ENCODE data around the gene SLC25A18.
A peak's percentile ranks its signal among the peaks of the same experiment; 100 is the strongest.

SLC25A18 gene

GRCh38 chr22:17628406-17629172, 65.3 kb downstream of the SLC25A18 start, which contains the start of gene ATP6V1E1:
Gene ATP6V1E1 (minus strand): TSS chr22:17628749. CDS start chr22:17628635, 114 bp downstream.
- under 1% methylated on average over 30 of the region's 45 CpGs for WGBS (ENCODE audit: insufficient coverage)
- Histone ChIP-seq H3K9me3 (ENCODE audit: control extremely low read depth in 1 of 5, control insufficient read depth in 4 of 5, insufficient read depth in 2 of 5, low read depth in 1 of 5, low read length in 4 of 5) (no peaks in the 10 kb centered on the region), H3K4me3 (ENCODE audit: control insufficient read depth in 1 of 7, extremely low read depth in 1 of 7, insufficient read depth in 4 of 7, low read depth in 2 of 7, low read length in 6 of 7) (peak within 1 kb of the TSS; percentile 94 to 100 (median 99)), H3K27me3 (replicated peaks in 2 of 5; ENCODE audit: control insufficient read depth in 4 of 5, insufficient read depth in 5 of 5, low read length in 4 of 5) (no peaks in the 10 kb centered on the region), H3K27ac (ENCODE audit: insufficient read depth in 1 of 2, low read depth in 1 of 2, low read length in 2 of 2, poor library complexity in 1 of 2, severe bottlenecking in 2 of 2) (peak within 1 kb of the TSS; percentile 95 to 96), H3K4me1 (ENCODE audit: control extremely low read depth in 1 of 4, control insufficient read depth in 4 of 4, insufficient read depth in 4 of 4, low read length in 3 of 4) (peaks cover 11 to 18% (median 15%) of the 10 kb centered on the region in 4 experiments), H3K36me3 (ENCODE audit: control insufficient read depth in 4 of 4, insufficient read depth in 4 of 4, low read length in 3 of 4) (peaks cover 2 to 3% (median 3%) of the 10 kb centered on the region in 4 experiments)
- ChIA-PET POLR2A (interaction anchor here (0.6 to 1.0 kb wide), 2 partner anchors 11 to 14 kb away, joined by 4 to 6 read pairs; no protein-coding TSS in a partner anchor), CTCF (no interaction called here)
- peak; percentile 96 to 97 (median 96) for DNase-seq

DNA sequence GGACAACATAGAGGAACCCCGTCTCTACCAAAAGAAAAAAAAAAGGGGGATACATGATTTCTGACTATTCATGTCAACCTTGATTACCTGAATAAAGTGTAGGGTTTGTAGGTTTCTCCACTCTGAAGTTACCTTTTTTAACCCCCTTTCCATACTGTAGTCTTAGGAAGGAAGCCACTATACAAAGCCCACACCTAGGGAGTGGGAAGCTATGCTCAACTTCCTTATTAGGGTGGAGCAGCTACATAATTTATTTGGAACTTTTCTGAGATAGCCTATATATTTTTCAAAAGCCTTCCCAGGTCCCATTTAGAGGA, 65.8 kb downstream of the SLC25A18 start:
- no peak for DNase-seq
- CTCF ChIA-PET: interaction anchor here (0.7 kb wide), 1 partner anchor 70 kb away, joined by 3 read pairs; no protein-coding TSS in a partner anchor
- Histone ChIP-seq H3K9me3 (ENCODE audit: control extremely low read depth in 1 of 5, control insufficient read depth in 4 of 5, insufficient read depth in 2 of 5, low read depth in 1 of 5, low read length in 4 of 5) (no peaks in the 10 kb centered on the region), H3K4me3 (ENCODE audit: control insufficient read depth in 1 of 7, extremely low read depth in 1 of 7, insufficient read depth in 4 of 7, low read depth in 2 of 7, low read length in 6 of 7) (peak overlapping the region; percentile 94 to 100 (median 99)), H3K36me3 (ENCODE audit: control insufficient read depth in 4 of 4, insufficient read depth in 4 of 4, low read length in 3 of 4) (peaks cover 0 to 3% (median 3%) of the 10 kb centered on the region in 4 experiments), H3K27ac (ENCODE audit: insufficient read depth in 1 of 2, low read depth in 1 of 2, low read length in 2 of 2, poor library complexity in 1 of 2, severe bottlenecking in 2 of 2) (peak overlapping the region; percentile 95 to 96), H3K4me1 (ENCODE audit: control extremely low read depth in 1 of 4, control insufficient read depth in 4 of 4, insufficient read depth in 4 of 4, low read length in 3 of 4) (peaks cover 11 to 18% (median 15%) of the 10 kb centered on the region in 4 experiments), H3K27me3 (replicated peaks in 2 of 5; ENCODE audit: control insufficient read depth in 4 of 5, insufficient read depth in 5 of 5, low read length in 4 of 5) (no peaks in the 10 kb centered on the region)
- POLR2A ChIA-PET: interaction anchor here (1.0 kb wide), 1 partner anchor 10 kb away, joined by 7 read pairs; no protein-coding TSS in a partner anchor
- 0% methylated on average over 1 of the region's 1 CpG for WGBS (ENCODE audit: insufficient coverage)

DNA sequence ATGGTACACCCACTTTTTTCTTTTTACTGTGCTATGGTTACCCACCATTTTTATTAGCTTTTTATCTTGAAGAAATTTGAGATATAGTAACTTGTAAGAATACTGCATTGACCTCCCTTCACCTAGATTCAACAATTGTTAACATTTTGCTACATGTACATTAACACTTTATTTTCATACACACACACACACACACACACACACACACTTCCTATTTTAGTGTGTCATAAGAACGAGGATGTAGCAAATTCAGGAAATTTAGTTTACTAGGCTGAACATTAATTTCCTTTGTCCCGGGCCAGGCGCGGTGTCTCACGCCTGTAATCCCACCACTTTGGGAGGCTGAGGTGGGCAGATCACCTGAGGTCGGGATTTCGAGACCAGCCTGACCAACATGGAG, 66.3 kb downstream of the SLC25A18 start:
- peak overlapping the region in 1 of 2 experiments; percentile 96 for H3K27ac ChIP-seq (ENCODE audit: insufficient read depth in 1 of 2, low read depth in 1 of 2, low read length in 2 of 2, poor library complexity in 1 of 2, severe bottlenecking in 2 of 2)
- no peaks in the 10 kb centered on the region for H3K9me3 ChIP-seq (ENCODE audit: control extremely low read depth in 1 of 5, control insufficient read depth in 4 of 5, insufficient read depth in 2 of 5, low read depth in 1 of 5, low read length in 4 of 5)
- H3K36me3 ChIP-seq (ENCODE audit: control insufficient read depth in 4 of 4, insufficient read depth in 4 of 4, low read length in 3 of 4): peaks cover 0 to 3% (median 3%) of the 10 kb centered on the region in 4 experiments
- CTCF ChIA-PET: interaction anchor here (0.7 kb wide), 1 partner anchor 71 kb away, joined by 3 read pairs; no protein-coding TSS in a partner anchor
- H3K4me1 ChIP-seq (ENCODE audit: control extremely low read depth in 1 of 4, control insufficient read depth in 4 of 4, insufficient read depth in 4 of 4, low read length in 3 of 4): peaks cover 11 to 18% (median 15%) of the 10 kb centered on the region in 4 experiments
- peak overlapping the region in 3 of 7 experiments; percentile 94 to 100 (median 100) for H3K4me3 ChIP-seq (ENCODE audit: control insufficient read depth in 1 of 7, extremely low read depth in 1 of 7, insufficient read depth in 4 of 7, low read depth in 2 of 7, low read length in 6 of 7)
- POLR2A ChIA-PET: interaction anchor here (1.0 kb wide), 1 partner anchor 10 kb away, joined by 7 read pairs; no protein-coding TSS in a partner anchor
- no peaks in the 10 kb centered on the region for H3K27me3 ChIP-seq (replicated peaks in 2 of 5; ENCODE audit: control insufficient read depth in 4 of 5, insufficient read depth in 5 of 5, low read length in 4 of 5)
- peak; percentile 27 to 50 (median 28) for DNase-seq
- WGBS (ENCODE audit: insufficient coverage): 79% methylated on average over 6 of the region's 7 CpGs

DNA sequence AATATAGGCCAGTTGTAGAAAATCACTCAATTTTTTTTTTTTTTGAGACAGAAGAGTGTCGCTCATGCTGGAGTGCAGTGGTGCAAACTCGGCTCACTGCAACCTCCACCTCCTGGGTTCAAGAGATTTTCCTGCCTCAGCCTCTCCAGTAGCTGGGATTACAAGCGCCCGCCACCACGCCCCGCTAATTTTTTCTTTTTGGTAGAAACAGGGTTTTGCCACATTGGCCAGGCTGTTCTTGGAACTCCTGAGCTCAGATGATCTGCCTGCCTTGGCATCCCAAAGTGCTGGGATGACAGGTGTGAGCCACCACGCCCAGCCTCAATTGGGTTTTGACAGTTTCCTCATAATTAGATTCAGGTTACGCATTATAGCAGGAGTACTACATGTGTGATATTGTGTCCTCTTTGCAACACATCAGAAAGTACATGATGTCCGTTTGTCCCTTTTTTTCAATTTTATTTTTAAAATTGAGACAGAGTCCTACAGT, 67.8 kb downstream of the SLC25A18 start:
- WGBS (ENCODE audit: insufficient coverage): 100% methylated on average over 8 of the region's 9 CpGs
- CTCF ChIA-PET: no interaction called here
- peaks cover 0 to 3% (median 0%) of the 10 kb centered on the region in 4 experiments for H3K36me3 ChIP-seq (ENCODE audit: control insufficient read depth in 4 of 4, insufficient read depth in 4 of 4, low read length in 3 of 4)
- no peak overlapping the region for H3K4me3 ChIP-seq (ENCODE audit: control insufficient read depth in 1 of 7, extremely low read depth in 1 of 7, insufficient read depth in 4 of 7, low read depth in 2 of 7, low read length in 6 of 7)
- DNase-seq: no peak
- peaks cover 11 to 18% (median 15%) of the 10 kb centered on the region in 4 experiments for H3K4me1 ChIP-seq (ENCODE audit: control extremely low read depth in 1 of 4, control insufficient read depth in 4 of 4, insufficient read depth in 4 of 4, low read length in 3 of 4)
- no peaks in the 10 kb centered on the region for H3K9me3 ChIP-seq (ENCODE audit: control extremely low read depth in 1 of 5, control insufficient read depth in 4 of 5, insufficient read depth in 2 of 5, low read depth in 1 of 5, low read length in 4 of 5)
- no peaks in the 10 kb centered on the region for H3K27me3 ChIP-seq (replicated peaks in 2 of 5; ENCODE audit: control insufficient read depth in 4 of 5, insufficient read depth in 5 of 5, low read length in 4 of 5)
- H3K27ac ChIP-seq (ENCODE audit: insufficient read depth in 1 of 2, low read depth in 1 of 2, low read length in 2 of 2, poor library complexity in 1 of 2, severe bottlenecking in 2 of 2): no peak overlapping the region
- POLR2A ChIA-PET: no interaction called here

GRCh38 chr22:17633217-17633997, 70.1 kb downstream of the SLC25A18 start:
- H3K36me3 ChIP-seq (ENCODE audit: control insufficient read depth in 4 of 4, insufficient read depth in 4 of 4, low read length in 3 of 4): no peaks in the 10 kb centered on the region
- DNase-seq: no peak
- no peaks in the 10 kb centered on the region for H3K9me3 ChIP-seq (ENCODE audit: control extremely low read depth in 1 of 5, control insufficient read depth in 4 of 5, insufficient read depth in 2 of 5, low read depth in 1 of 5, low read length in 4 of 5)
- POLR2A ChIA-PET: interaction anchor here (0.6 kb wide), 1 partner anchor 122 kb away, joined by 6 read pairs; no protein-coding TSS in a partner anchor
- H3K27me3 ChIP-seq (replicated peaks in 2 of 5; ENCODE audit: control insufficient read depth in 4 of 5, insufficient read depth in 5 of 5, low read length in 4 of 5): no peaks in the 10 kb centered on the region
- H3K27ac ChIP-seq (ENCODE audit: insufficient read depth in 1 of 2, low read depth in 1 of 2, low read length in 2 of 2, poor library complexity in 1 of 2, severe bottlenecking in 2 of 2): peak overlapping the region in 1 of 2 experiments; percentile 73
- peaks cover 6 to 17% (median 16%) of the 10 kb centered on the region in 4 experiments for H3K4me1 ChIP-seq (ENCODE audit: control extremely low read depth in 1 of 4, control insufficient read depth in 4 of 4, insufficient read depth in 4 of 4, low read length in 3 of 4)
- H3K4me3 ChIP-seq (ENCODE audit: control insufficient read depth in 1 of 7, extremely low read depth in 1 of 7, insufficient read depth in 4 of 7, low read depth in 2 of 7, low read length in 6 of 7): no peak overlapping the region
- 90% methylated on average over 2 of the region's 4 CpGs for WGBS (ENCODE audit: insufficient coverage)
- CTCF ChIA-PET: no interaction called here

GRCh38 chr22:17633998-17634323, 70.7 kb downstream of the SLC25A18 start:
- Histone ChIP-seq H3K9me3 (ENCODE audit: control extremely low read depth in 1 of 5, control insufficient read depth in 4 of 5, insufficient read depth in 2 of 5, low read depth in 1 of 5, low read length in 4 of 5) (no peaks in the 10 kb centered on the region), H3K27ac (ENCODE audit: insufficient read depth in 1 of 2, low read depth in 1 of 2, low read length in 2 of 2, poor library complexity in 1 of 2, severe bottlenecking in 2 of 2) (peak overlapping the region in 1 of 2 experiments; percentile 73), H3K36me3 (ENCODE audit: control insufficient read depth in 4 of 4, insufficient read depth in 4 of 4, low read length in 3 of 4) (no peaks in the 10 kb centered on the region), H3K27me3 (replicated peaks in 2 of 5; ENCODE audit: control insufficient read depth in 4 of 5, insufficient read depth in 5 of 5, low read length in 4 of 5) (no peaks in the 10 kb centered on the region), H3K4me1 (ENCODE audit: control extremely low read depth in 1 of 4, control insufficient read depth in 4 of 4, insufficient read depth in 4 of 4, low read length in 3 of 4) (peaks cover 5 to 17% (median 15%) of the 10 kb centered on the region in 4 experiments), H3K4me3 (ENCODE audit: control insufficient read depth in 1 of 7, extremely low read depth in 1 of 7, insufficient read depth in 4 of 7, low read depth in 2 of 7, low read length in 6 of 7) (no peak overlapping the region)
- DNase-seq: no peak
- WGBS (ENCODE audit: insufficient coverage): 80% methylated on average over 1 of the region's 3 CpGs
- POLR2A ChIA-PET: interaction anchor here (0.6 kb wide), 1 partner anchor 121 kb away, joined by 6 read pairs; no protein-coding TSS in a partner anchor
- CTCF ChIA-PET: no interaction called here

All from common myeloid progenitor, CD34-positive (primary cell).